Anterior cingulate cortex (tissue), 58 donors: ENCODE data around the gene LINGO4.

Experiments
- DNase-seq, 58 donors: peaks; one replicate each; lab custom pipeline; 2025; lab: John Stamatoyannopoulos, UW

The LINGO4 gene

DNA sequence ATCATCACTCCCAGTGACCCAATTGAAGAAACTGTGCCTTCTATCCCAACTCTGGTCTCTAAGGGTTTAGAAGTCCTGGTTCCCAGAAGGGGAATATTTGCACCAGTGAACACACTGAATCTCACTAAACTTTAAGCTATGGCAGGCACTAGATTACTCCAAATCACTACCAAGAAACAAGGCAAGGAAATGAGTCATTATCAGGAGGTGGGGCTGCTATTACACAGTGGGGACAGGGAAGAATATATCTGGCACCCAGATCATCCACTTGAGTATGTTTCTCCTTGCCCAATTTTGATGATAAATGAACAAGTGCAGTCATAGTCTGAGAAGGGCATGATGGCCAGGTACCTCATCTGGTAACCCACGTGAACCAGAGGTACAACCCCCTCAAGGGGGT is 48.9 kb downstream of the LINGO4 start:
- DNase-seq, result no peak
